Dedifferentiated amniotic fluid mesenchymal stem cell (primary cell): ENCODE measurements around the gene DGKG.

Source experiments
- DNase-seq: peaks from one replicate; pipeline ENCODE4 v3.0.0-alpha.2; 2016; ENCODE audit errors: extremely low spot score

DGKG gene

DNA sequence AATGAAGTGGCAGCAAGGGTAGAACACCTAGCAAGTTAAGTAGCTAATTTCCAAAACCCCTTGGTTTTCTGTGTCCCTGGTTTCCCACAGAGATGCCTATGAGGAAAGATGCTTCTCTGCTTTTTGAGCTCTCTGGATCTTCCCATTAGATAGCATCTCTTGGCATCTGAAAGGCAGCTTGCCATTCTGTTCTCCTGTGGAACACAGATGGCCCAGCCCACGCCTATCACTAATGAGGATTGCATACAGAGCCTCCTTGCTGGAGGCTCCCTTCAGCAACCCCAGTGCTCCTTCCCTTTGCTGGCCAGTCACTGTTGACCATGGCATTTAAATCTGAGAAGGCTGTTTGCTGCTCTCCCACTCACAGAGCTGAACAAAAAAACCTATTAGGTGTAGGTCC, 218.8 kb downstream of the DGKG start:
- DNase-seq, result no peak

DNA sequence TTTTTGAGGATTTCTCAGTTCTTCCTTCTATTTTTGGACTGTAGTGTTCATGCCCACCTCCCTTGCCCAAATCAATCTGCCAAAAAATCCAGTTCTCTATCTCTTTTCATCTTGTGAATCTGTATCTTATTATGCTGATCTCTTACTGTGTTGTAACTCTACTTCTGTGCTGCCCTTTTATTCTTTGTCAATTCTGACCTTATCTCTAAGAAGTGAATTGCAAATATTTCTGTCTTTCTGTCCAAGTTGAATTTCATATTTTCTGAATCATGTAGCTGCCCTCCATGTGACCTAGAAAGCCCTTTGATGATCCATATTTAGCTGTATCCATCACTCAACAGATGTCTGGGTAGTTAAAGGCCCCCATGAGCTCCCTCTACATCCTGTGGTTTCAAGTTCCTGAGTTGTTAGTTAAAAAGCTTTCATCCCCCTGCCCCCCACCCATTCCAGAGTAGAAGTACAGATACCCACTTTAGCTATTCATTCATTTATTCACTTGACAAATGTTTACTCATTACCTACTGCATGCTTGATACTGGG, 219.6 kb downstream of the DGKG start:
- DNase-seq, result no peak

DNA sequence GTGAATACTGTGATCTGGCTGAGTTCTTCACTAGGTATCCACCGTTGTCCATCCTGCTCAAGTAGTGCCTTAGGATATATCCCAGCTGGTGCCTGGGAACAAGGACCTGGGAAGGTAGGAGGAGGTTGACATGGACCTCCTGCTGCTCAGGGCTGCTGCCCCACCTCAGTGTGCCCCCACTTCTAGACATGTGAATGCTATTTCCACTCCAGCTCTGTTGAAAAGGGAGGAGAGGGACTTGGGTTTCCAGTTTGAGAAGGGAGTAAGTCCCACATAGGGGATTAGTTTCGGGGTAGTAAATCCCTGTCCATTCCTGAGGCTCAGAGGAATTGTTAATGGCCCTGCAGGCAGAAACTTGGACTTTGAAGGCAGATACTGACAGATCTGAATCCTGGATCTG, 220.2 kb downstream of the DGKG start:
- DNase-seq, result no peak

DNA sequence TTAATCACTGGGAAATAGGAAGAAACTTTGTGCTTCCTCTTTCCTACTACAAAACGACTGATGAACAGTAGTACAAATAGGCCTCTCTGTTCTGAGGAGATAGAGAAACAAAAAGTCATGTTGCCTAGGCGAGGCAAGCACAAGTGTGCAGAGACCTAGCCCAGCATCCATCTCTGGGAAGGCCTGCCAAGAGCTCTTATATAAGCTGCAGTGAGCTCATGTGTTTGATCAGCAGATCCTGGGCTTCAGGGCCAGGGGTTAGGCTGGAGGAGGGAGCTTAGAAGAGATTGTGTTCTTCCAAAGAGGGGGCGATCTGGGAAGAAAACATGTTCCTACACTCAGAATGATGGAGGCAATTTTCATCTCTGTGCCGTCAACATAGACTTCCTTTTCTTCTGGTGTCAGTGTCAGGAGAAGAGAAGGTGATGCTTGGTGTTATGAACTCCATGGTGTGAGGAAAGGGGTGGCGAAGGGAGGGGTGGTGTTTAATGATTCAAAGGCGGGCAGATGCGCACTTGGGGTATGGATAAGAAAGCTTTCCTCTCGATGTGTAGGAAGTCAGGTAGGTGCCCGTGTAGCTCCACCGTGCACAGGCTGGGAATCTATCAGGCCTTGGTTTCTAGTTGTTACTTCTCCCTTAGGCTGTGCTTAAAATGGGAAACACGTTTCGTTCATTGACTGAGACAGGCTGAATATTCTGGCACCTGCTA, 223.6 kb downstream of the DGKG start:
- no peak for DNase-seq

DNA sequence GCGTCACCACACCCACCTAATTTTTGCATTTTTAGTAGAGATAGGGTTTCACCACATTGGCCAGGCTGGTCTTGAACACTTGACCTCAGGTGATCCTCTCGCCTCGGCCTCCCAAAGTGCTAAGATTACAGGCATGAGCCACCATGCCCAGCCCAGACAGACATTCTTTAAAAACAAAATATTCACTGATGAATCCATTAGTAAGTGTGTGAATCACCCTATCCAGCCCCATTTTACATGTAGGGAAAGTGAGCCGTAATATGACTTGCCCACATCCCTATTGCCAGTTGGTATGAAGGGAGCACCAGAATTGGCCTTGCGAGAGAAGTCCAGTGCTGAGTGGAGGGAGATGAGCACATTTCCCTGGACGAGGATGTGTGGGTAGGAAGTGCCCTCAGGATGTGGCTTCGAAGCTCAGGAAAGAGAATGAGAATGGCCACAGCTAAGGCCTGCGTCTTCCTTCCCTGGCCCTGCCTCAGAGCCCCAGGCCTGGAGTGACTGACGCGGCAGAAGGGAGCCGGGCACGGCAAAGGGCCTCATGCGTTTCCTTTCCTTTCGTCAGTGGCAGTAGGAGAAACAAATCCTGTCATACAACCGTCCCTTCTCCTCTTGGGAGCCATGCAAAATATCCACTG, 224.9 kb downstream of the DGKG start:
- DNase-seq, result no peak

DNA sequence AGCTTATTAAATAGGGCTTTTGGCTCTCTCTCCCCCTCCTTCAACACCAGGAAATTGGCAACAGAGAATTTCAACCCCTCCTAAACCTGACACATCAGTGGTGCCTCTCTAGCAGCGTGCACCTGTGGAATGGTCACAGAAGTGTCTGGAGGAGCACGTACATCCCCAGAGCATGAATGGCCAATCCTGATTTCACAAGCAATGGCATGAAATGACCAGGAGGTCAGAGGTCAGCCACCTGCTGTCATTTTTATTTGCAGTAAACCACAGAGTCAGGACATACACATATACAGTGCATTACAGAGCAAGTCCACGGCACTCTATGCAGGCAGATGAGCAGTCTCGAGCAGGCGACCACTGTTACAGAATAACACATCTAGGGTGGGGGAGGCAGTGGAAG, 228.1 kb downstream of the DGKG start:
- no peak for DNase-seq

DNA sequence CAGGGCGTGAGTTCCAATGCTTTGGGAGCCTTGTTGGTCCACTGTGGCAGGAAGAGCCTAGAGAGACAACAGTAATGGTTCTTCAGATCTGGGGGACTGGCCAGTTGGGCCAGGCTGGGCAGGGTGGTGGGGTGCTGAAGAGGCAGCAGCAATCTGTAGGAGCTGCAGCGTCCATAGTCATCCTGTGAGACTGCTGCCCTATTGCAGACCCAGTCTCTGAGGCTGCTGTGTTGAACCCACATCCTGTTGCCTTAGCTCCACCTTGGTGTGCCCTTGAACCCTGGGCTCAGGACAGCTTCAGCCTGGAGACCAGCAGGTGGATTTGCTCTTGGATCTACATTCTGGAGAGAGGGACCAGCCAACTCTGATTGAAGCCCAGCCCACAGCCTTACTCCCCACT, 229.5 kb downstream of the DGKG start:
- DNase-seq, result no peak

DNA sequence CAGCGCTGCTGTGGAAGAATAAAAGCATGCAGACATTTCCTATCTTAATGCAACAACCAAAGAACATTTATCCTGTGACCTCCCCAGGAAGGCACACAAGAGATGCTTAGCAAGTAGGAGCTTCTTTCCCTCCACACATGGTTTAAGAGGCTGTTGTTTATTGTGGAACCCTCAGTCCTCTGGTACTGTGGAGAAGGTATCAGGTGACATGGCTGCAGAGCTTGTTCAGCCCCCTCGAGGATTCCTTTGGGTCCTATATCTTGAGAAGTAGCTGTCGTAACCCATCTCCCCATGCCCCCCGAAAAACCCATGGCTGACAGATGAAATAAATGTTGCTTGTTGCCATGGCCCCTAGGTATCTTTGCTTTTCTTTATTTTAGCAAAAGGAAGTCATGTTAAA, 232.8 kb downstream of the DGKG start:
- DNase-seq, result no peak

DNA sequence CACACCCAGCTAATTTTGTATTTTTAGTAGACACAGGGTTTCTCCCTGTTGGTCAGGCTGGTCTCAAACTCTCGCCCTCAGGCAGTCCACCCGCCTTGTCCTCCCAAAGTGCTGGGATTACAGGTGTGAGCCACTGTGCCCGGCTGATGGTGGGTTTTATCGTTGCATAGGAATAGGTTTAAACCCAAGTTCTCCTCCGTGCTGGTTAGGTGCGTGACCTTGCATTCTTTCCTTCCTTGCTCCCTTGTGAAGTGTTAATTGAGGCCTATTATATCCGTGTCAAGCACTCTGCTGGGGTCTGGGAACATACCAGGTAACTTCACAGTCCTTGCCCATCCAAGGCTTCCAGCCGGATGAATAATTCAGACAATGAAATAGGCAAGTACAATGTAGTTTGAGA, 233.9 kb downstream of the DGKG start:
- DNase-seq, result no peak

DNA sequence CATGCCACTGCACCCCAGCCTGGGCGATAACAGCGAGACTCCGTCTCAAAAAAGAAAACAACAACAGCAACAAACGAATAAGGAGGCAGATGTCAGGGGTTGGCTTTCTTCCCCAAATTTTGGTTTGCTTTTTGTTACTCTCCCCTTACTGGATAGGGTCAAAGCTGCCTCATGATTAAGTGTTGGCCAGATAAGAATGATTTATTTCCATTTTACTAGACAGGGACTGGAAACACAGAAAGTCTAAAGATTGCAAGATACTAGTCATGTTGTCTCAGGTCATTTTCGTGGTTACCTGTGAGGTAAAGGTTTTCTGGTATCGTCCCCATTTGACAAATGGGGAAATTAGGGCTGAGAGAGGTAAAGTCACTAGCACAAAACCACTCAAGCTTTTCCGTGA, 234.6 kb downstream of the DGKG start:
- no peak for DNase-seq

DNA sequence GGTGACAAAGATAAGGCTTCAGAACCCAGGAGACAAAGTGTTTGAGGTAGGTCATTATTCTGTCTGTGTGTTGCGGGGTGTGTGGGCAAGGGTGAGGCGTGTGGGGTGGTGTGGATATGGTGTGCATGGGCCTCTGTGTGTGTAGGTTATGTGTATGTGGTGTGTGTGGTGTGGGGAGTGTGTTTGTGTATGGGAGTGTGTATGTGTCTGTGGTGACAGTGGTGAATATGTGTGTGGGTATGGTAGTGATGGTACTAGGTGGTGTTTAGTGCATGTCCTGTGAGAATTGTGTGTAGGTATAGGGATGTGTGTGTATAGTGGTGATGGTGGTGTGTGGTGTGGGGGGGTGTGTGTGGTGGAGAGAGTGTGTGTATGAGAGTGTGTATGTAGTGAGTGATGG, 236.9 kb downstream of the DGKG start:
- DNase-seq, result no peak

DNA sequence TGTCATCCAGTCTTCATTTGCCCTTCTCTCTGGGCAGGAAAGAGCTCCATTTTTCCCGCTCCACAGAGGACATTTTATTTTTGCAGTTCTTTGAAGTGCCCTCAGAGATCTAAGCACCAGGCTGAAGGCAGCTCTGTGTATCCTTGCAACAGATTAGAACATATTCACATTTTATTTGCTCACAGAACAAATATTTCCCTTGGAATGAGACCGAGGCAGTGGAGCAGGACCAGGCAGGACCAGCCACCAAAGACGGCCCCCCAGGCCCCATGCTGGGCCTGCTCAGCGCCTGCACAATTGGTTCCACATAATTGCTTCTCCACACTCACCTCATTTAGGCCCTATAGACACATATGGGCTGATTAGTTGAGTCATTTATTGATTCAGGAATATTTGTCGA, 237.4 kb downstream of the DGKG start:
- DNase-seq, result no peak

DNA sequence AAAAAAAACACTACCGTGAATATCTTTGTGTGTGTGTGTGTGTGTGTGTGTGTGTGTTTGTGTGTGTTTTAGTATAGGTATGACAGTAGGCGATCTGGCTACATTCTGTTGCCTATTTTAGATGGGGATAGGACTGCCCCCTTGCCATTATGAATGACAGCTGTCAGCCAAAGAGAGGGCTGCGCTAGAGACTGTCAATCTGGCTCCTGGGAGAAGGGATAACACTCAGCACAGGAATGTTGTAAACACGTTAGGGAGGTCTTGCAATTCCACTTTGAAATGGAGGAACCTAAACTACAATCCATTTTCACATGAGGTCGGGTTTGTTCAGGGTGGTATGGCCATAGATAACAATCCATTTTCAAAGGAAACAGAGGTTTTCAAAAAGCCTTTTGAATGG, 239.0 kb downstream of the DGKG start:
- DNase-seq, result no peak

DNA sequence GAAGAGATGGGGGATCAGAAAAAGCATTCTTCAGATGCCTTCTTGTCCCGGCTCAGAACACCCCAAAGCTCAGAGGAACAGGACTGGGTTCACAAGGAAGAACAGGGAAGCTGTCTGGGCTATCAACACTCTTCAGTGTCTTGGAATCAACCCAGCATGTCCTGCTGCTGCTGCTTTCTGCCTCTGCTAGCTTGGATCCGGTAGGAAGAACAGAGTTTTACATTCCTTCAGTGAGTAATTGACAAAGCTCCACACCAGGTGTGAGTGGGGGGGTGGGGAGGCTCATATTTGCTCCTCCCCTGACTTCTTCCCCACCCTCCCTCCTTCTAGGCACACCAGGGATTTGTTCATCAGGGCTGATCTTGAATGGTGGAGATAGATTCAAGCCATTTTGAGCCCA, 240.1 kb downstream of the DGKG start:
- no peak for DNase-seq

DNA sequence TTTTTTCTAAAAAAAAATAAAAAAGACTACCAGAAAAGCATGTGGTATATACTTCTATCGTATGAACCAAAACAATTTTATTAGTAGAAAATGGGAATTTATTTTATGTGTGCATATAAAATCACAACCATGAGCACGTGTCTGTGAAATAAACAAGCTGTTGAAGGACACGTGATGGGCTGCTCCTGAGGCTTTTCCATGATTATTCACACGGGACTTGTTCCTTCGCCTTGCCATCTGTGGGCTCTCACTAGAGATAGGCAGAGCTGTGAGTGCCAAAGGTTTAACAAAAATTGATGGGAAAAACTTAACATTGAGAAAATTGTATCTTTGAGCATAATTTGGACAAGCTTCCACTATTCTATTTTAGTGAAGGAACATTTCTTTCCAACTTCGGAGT, 240.8 kb downstream of the DGKG start:
- DNase-seq, result no peak

DNA sequence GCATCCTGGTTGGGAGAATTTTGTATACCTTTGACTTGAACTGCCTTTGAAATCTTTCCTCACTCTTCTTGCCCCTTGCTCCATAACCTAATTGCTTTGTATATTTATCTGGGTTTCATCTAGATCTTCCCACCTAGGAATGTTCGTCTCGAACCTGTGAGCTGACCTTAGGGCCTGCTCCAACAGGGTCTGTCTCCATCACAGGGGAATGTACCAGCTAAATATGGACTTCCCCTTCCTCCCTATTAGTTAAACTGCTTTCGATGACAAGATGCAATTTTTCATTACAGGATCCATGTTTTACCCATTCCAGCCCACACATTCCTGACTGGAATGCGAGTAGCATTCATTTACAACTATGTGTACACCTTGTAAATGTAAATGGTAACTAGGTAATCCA, 242.5 kb downstream of the DGKG start:
- DNase-seq, result no peak

DNA sequence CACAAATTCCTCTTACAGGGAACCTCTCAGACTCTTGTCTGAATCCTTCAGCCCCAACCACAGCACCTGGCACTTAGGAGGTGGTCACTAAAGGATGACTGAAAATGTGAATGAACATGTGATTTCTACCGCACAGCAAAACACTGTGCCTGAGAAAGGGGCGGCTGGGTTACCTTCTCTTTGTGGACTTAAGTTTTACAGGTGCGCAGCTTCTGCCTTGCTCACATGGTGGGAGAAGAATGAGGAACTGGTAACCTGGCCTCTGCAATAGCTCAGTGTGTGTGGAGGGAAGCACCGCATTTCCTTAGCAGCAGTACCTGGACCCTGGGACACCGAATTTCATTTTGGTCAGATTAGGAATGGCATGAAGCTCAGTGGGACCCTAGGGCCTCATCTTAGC, 243.3 kb downstream of the DGKG start:
- DNase-seq, result no peak

DNA sequence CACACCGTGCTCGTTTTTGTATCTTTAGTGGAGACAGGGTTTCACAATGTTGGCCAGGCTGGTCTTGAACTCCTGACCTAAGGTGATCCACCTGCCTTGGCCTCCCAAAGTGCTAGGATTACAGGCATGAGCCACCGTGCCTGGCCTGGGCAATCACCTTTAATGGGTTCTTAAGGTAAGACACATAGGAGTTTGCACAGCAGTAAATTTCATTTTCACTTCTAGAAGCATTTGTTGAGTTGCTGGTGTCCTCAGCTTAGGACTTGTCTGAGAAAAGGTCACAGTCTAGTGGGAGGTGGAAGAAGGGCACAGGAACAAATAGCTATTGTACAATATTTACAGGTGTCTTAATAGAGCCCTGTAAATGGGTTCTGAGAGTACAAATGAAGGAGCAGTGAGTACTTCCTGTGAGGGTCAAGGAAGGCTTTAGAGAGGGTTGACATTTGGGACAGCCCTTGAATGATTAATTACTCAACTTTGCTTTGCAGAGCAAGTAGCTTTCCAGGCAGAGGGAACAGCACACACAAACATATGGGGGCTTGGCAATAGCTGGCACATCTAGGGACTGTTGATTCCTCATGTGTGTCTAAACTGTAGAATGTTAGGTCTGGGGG, 244.4 kb downstream of the DGKG start:
- no peak for DNase-seq

DNA sequence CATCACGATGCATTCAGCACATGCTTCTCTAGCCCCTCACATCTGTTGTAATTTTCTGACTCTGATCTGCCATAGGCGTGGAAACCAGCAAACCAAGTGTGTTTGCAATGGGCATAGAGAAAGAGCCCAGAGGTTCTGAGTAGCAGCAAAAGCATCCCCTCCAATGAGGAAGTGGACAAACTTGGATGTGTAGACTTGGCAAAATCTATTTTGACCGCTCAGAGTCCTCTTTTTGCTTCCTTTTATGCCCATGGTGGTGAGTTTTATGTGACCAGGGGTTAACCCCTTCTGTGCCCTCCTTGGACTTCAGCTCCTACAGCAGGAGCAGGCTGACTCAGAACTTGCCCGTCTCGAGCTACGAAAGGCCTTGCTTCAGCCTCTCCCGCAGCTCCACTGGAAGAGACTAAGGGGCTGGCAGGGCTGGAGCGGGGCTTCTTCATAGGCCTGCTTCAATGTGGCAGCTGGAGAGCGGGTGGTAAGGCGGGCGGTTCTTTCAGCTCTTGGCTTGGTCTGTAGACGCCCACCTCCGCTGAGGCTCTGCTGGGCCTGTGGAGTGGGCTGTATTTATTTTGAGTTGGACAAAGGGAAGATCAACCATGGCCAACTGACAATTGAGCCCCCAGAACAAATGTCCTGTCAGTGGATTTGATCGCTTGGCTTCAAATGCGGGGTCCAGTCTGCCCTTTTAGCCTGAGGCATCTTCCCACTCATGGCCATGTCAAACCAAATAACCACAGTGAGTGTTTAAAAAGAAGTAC, 246.6 kb downstream of the DGKG start:
- no peak for DNase-seq

DNA sequence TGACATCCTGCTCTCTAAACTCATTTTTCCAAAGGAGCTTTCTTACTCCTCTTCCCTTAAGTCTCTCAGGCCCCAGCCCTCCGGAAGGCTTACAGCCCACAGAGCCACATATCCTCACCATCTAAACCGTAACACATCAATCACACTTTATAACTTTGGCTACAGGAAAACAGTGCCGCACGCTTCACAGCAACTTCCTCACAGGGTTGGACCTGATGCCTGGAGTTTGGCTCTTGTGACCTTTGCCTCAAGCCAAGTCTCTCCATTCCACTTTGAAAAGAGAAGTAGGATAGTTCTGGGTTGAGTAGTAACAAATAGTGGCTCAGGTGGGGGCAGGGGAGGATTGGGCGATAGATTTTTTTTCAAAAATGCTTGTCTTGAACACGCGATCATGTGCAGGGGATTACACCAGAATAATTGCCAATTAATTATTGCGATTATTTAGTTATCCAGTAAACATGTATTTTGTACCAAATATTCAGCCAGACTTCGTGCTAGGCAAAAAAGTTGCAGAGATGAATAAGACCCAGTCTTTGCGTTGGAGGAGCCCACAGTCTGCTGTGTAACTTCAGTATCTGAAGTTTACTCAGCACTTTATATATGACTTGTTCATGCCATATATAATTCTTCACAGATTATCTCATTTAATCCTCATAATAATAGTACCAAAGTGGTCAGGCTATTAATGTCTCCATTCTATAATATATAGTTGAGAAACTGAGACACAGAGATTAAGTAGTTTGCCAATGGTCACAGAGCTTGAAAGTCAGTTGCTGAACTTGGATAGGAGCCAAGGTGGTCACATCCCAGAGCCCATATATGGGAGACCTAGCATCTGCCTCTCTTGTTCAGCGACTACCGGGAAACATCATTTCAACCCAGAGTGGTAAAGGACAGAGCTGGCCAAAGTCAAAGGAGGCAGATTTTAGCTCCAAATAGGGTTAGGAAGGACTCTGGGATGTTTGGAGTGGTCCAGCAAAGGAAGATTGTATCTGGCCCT, 250.8 kb downstream of the DGKG start:
- DNase-seq, result no peak
